Fibroblast of skin of right biceps (primary cell): ENCODE results near the gene CEMP1.

ENCODE experiments used
- DNase-seq: peaks from one replicate; pipeline ENCODE4 v3.0.0-alpha.2; 2013

Gene CEMP1

DNA sequence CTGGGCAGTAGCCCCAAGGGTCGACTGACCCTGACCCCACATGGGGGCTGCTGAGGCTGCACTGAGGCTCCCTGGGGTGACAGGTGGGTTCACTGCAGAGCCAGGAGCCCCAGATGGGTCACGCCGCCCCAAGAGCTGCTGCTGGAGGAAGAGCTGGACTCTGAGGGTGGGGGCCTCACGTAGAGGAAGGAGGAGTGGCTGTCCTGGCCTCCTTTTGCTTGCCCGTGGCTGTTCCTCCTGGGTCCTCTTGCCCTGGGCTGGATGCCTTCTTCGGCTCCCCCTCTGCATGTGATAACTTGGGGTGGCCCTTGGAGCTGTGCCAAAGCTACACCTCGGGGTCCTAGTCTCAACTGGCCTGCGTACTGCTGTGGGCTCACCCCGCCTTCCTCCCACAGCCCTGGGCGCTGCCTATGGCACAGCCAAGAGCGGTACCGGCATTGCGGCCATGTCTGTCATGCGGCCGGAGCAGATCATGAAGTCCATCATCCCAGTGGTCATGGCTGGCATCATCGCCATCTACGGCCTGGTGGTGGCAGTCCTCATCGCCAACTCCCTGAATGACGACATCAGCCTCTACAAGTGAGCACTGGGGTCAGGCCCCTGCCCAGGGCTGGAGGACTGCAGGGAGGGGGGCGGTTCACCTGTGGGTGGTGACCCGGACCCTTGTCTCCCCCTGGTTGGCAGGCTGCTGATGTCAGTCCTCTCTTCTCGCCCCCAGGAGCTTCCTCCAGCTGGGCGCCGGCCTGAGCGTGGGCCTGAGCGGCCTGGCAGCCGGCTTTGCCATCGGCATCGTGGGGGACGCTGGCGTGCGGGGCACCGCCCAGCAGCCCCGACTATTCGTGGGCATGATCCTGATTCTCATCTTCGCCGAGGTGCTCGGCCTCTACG is 12.1 kb downstream of the CEMP1 start:
- no peak for DNase-seq

DNA sequence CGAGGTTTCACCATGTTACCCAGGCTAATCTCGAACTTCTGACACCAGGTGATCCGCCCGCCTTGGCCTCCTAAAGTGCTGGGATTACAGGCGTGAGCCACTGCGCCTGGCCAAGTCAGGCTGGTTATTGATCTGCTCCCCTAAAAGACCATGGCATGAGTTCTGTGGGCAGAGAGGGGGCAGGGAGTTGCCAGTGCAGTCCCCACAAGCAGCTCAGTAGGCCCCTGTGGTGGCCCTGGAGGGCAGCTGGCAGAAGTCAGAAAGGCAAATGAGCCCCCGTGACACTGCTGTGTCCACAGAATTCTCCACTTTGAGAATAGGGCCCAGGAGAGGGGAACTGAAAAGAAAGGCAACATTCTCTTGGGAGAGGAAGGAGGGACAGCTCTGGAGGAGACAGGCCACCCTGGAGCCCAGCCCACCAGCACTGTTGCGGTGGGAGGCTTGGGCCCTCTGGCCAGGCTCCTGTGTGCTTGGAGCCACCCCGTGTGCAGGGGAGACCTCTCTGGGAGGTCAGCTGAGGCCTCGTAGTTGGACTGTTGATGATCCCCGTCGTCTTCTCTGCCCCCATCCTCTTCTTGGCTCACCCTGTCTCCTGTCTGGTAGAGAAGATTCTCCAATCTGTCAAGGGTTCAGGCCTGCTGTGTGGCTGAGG is 13.1 kb downstream of the CEMP1 start:
- no peak for DNase-seq

DNA sequence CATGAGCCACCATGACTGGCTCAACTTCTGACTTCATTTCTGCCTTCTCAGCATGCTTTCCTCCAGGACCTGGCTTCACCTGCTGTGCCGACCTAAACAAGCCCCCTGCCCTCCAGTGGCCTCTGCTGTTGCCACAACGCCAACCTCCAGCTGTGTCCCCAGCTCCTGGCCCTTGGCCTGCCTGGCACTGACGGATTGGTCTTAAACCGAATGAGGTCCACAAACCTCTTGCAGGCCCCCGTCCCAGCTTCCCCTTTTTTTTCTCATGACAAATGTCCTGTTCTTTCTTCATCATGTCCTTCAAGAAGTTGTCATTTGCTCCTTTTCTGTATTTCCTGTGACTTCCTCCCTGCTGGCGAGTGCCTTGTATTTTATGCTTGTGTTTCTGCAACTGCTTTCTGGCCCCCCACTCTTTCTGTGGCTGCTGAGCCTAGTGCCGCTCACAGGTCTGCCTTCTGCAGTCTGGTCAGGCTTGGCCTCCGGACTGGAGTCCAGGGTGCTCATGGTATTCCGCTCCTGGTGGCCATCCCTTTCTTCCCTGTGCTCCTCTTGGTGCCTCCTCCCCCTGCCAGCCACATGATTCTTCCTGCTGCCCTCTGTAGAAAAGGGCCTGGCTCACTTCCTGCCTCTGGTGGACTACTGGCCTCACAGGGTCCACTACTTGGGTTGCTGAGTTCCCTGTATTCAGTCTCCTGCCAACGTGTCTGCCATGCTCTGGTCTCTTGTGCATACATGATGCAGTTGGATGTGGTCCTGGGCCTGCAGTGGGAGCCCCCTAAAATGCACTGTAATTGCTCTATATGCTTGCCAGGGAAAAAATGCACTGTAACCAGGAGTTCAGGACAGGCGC is 14.6 kb downstream of the CEMP1 start:
- DNase-seq = no peak

DNA sequence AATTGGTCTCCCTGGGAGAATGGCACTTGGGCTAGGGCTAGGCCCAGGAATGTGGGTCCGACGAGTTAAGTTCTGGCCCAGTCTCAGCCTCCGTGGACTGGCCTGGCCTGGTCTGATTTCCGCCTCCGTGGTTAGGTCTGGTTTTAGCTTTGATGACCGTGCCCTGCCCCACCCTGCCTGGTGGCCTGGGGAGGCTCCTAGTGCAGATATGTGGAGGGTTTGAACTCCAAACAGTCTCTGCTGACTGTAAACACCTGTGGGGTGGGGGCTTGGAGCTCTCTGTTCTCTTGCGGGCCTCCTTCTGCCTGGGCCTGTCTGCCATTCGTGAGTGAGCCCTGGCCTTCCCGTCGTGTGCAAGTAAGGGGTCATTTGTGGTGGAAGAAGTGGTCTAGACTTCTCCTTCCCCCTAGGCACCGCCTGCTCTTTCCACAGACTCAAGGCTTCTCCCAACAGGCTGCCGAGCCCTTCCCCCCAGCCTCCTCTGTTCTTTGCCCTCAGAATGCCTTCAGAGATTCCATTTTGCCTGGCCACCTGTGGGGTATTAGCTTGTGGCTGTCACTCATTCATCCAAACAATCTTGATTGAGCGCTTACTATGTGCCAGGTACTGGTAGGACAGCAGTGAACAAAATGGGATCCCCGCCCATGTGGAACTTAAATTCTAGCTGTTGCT is 15.9 kb downstream of the CEMP1 start:
- DNase-seq = no peak

DNA sequence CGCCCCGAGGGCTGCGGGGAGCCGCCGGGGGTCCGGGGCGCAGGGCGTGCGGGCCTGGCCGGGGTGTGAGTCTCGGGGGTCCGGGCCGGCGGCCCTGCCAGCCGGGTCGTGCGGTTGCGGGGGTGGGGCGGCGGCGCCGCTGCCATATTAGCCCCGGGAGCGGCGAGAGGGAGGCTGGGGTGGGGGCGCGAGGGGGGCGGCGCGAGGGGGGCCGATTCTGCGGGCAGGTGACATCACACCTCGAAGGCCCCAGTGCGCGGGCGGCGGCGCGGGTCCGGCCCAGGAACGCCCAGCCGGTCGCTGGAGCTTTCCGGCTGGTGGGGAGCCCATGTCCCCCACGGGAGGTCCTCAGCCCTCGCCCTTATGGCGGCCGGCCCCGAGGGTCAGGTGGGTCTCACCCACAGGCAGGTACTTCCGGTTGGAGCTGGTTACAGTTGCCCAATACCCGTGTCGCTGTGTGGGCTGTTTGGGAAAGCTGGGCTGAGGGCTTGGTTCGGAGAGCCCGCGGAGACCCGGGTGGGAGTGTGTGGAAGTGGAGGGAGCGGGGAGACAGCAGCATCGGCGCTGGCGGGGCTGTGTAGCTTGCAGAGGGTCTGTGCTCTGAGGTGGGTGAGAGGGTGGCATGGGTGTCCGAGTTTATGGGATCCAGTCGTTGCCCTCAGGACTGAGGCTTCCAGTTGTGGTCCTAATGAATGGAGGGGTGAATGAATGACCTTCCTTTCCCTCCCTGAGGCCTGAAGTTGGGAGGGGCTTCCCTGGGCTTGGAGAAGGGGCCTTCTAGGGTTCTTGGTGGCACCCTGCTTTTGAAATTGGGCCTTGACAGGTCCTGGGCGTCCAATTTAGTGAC is 16.7 kb downstream of the CEMP1 start:
- no peak for DNase-seq

DNA sequence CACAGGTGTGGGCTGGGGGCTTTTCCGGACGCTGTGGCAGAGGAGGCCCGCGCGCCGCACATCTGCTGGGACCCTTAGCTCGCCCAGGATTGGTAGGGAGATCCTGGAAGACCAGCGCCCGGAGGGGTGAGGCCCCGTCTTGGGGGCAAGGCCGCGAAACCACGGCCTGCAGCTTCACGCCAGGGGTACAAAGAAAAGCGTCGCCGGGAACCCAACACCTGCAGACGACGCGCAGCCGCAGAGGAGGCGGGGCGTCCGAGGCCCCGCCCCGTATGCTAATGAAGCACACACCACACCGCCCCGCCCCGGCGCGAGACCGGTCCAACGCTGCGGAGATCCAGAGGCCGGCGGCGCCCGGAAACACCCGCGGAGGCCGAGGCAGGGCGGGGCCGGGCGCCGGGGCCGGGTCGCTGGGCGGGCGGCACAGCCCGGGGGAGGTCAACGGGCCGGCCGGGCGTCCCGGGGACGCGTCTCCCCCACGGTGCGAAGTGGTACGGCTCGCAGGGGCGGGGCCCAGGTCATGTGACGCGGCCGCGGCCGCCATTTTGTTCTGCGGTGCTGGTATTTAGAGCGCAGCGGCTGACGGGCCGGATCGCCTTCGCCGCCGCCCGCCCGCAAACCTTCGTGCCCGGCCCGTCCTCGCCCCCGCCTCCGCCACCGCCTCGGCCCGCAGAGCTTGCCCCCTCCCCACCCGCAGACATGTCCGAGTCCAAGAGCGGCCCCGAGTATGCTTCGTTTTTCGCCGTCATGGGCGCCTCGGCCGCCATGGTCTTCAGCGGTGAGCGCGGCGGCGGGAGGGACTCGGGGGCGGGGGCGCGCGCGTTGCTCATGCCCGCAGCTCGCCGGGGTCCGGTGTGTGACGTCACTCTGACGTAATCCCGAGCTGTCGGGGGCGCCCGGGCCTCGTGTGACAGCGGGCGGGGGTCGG is 17.5 kb downstream of the CEMP1 start, which contains the start of gene ATP6V0C:
Gene ATP6V0C (plus strand): TSS at position 548 of the 928 bp plus-strand sequence. CDS start 152 bp downstream, at position 700.
- peak; percentile 85 for DNase-seq

DNA sequence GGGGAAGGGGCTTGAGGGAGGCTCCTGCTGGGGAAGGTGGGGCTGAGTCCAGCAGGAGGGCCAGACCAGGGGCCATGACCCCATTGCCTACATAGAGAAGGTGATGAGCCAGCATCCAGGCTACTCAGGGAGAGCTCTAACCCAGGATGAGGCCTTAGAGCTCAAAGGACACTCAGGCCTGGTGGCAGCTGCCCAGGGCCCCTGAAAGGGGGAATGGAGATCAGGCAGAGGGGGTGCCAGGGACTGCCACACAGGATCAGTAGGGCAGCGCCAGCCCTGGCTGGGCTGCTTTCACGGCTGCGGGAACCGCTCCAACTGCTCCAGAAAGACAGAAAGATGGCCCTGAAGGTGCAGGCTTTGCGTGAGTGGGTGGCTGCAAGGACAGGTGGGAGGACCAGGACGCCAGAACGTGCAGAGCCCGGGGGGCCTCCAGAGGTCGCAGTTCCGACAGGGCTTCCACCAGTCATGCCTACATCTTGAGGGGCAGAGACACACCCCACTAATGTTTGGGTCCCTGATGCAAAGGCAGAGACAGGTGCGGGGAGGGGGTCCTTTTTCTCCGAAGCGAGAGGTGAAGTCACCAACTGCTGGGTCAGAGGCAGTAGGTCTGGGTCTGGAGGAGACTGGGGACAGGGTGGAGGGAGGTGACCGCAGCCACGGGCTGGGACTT is 18.3 kb downstream of the CEMP1 start:
- DNase-seq = no peak

DNA sequence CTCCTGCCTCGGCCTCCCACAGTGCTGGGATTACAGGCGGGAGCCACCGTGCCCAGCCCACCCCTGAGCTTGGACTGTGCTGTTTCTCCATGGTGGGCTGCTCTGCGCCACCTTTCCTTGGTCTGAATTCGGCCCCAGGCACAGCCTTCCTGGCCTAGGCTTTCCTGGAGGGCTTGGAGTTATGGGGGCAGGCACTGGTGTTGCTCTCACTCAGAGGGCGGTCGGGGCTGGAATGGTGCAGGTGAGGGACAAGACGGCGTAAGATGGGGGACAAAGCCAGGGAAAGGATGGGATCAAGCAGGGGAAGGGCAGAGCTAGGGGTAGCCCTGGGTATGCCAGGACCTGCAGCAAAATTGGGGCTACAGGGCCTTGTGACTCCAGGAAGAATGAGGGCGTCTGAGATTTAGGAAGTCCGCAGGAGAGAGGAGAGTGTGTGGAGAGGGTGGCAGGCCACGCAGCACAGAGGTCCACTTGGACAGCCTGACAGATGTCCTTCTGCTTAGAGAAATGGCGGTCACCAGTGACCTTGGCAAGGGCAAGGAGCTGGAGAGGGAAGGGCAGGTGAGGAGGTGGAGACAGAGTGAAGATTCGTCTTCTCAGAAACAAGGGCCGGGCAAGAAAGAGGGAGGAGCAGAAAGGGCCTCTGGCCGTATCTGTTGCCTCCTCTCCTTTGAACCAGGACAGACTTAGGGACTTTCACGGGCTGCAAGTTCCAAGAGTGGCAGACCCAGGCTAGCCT is 19.0 kb downstream of the CEMP1 start:
- DNase-seq = no peak

DNA sequence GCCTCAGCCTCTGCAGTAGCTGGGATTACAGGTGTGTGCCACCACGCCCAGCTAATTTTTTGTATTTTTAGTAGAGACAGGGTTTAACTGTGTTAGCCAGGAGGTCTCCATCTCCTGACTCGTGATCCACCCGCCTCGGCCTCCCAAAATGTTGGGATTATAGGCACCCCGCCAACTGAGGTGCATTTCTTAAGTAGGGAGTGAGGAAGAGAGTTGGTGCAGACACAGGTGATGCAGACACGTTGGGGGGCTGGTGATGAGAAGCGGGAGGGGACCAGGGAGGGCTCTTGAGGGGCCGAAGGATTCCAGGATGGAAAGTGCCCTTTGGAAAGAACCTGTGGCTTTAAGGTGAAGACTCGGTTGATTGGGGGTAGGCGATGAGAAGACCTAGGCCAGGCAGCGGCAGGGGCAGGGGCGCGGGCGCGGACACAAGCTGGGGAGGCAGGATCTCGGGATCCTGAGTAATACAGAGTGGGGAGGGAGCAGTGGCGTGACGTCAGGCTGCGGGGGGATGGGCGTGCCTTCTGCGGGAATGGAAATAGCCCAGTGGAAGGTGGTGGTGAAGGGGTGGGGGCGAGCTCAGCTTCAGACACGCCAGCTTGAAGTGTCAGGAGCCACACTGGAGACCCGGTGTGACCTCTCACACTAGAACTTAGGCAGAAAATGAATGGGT is 19.9 kb downstream of the CEMP1 start:
- DNase-seq = peak; percentile 63

DNA sequence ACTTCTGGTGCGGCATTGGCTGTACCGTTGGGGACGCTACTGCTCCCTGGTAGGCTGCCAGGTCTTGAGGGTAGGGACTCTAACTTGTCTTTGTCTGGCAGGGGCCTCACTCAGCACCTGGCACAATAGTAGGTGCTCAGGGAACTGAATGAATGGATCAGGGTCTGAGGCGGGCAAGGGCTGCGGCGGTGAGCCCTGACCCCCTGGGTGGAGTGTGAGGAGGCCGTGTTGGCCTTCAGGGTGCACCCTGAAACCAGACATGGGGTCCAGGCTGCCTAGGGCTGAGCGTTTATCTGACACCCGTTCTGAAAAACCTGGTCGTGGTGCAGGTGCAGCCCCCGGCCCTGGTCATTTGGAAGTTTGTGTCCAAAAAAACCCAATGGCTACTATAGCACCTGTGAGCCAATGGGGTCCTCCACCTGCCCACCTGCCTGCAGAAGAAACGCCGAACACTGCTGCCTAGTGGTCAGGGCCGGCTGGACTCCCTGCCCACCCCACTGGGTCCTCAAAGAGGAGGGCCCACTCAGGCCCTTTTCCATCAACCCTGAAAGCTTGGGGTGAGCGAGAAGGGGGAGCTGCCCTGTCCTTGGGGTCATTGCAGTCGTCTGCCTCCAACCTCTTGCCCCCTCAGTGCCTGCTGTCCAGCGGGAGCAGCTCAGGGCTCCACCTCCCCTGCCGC is 22.3 kb downstream of the CEMP1 start:
- no peak for DNase-seq

DNA sequence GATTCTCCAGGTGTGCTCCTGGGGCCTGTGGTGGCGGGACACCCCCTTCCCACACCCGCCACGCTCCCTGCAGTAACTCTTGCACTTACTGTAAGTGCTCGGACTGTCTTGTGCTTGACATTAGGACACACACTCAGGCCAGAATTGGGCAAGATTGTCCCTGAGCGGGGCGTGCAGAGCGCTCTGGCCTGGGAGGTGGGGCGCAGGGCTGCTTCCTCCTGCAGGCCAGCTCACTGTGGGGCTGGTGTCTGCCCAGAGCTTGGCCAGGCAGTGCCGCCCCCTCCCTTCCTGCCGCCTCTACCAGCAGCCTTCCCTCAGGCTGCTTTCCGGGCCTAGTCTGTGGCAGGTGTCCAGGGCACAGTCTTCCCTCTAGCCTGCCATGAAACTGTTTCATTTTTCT is 23.5 kb downstream of the CEMP1 start:
- no peak for DNase-seq

DNA sequence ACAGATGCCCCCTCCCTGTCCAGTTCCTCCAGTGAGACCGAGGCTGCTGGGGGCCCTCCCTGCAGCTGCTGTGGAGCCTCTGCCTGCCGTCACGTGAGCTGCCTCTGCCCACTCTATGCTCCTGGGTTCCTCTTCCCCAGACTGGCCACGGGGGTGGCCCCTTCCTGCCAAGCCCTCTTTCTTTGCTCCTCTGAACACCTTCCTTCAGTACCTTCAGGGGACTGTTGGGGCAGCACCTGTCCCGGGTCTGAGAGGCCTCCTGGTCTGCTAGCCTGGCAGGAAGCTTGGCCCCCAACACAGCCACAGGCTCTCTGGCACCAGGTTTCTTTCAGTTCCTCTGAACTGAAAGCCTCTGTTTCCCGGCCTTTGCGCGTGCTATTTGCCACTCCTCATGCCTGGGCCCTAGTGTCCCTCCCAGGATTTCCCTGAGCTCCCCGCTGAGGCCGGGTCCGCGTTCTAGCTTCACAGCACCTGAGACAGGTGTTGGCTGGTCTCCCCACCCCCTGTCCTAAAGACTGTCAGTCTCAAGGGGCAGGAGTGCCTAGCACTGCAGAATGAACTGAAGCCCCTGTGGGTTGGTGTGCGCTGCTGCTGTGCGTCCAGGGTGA is 24.1 kb downstream of the CEMP1 start:
- DNase-seq = no peak

DNA sequence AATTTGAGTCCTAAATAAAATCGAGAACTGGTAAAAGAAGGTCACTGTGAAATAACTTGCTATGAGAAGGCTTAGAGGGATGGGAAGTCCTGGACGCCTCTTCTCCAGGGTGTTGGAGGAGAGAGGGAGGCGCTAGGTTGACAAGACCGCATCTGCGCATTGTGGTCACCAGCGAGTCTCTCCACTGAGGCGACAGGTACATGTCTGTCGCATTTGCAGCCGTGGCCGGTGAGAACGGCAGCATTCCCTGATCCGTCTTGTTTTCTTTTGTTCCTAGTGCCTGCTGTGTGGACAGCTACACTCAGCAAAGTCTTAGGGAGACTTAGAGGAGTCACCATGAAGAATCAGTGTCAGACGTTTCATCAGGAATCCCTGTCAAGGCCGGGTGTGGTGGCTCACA is 25.5 kb downstream of the CEMP1 start:
- DNase-seq = no peak

DNA sequence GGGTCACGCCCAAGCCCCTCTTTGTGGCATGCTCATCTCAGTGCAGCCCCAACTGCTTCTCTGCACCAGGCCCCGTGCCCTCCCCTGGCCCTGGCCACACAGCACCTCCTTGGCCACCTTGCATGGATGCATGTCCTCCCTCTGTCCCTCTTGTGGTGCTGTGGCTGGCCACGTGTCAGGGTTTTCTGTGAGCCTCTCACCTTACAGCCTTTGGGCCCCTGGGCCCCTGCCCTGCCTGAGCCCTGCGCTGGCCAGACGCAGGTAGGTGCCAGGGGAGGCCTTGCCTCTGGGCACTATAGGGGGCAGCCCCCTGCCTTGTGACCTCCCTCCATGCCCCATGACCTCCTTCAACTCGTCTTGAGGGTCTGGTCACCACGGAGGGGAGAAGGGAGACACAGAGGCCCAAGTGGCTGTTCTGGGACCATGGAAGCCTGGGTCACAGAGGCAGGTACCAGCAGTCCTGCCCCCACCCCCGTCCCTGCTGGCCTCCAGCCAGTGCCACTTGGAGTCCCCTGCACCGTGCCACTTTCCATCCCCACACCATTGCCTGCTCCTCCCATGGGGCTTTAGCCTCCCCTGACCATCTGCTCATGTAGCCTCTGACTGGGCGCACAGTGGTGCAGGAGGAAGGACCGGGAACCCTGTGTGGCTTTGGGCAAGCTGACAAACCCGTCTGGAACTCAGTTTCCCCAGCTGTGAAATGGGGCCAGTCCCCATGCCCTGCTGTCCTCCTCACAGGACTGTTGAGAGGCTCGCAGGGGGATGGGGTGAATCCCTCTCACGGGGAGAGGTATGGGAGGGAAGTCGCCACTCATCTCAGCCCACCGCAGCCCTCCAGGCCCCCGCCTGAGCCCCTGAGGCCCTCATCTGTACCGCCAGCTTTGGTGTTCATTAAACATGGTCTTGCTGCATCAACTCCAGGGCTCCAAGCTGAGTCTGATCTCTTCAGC is 29.0 kb downstream of the CEMP1 start:
- DNase-seq = no peak

DNA sequence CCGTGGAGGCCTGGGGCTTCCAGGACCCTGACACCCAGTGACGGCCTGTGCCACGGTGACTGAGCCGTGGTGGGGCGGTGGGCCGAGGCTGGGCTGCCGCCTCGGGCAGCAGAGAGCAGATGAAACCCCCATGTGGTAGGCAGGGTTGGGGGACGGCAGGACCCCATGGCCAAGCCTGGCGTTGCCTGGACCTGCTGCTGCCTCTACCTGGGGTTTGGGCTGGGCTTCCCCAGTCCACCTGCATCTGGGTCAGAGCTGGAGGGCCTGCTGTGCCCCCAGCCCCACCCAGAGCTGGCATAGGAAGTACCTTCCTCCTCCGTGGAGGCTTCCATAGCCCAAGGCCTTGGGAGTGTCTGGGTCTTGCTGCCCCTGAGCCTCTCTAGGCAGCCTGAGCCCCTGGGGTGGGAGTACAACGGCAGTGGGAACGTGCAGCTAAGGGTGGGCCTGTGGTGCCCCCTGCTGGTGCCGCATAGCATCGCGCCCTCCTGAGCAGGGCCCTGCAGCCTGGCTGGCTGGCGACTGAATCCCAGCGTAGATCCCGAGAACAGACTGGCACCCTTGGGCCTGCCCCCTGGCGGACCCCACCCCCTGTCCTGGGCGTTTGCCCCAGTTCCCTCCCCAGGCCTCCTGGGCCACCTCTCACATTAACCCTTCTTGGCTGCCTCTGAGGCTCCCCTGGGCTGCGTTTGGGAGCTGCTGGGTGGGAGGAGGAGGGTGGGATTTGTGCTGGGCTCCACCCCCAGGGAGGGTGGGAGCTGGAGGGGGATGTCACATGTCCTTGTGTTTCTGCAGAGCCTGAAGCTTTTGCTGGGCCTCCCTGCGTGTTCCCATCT is 30.1 kb downstream of the CEMP1 start:
- peak; percentile 68 for DNase-seq
